WI38 (cell line): ENCODE measurements around the gene STAB1.

Experiments
- H3K4me3 ChIP-seq: 2 replicates; pipeline ENCODE4 v1.5.1; 2011; ENCODE audit warnings: low read depth, mild to moderate bottlenecking, control low read depth, low read length
- CTCF ChIP-seq: IDR thresholded peaks from 2 replicates; pipeline ENCODE4 v1.5.1; 2012; ENCODE audit warnings: low read depth, mild to moderate bottlenecking, control low read depth, low read length

The STAB1 gene

GRCh38 chr3:52455283-52456168, 39.6 kb upstream of the STAB1 start, which contains the start of gene NISCH:
TSS of gene NISCH (plus strand) at chr3:52455604. CDS start at chr3:52455642, 38 bp downstream.
- TF ChIP-seq CTCF, result no peak
- peak within 1 kb of the TSS; percentile 75 for H3K4me3 ChIP-seq

DNA sequence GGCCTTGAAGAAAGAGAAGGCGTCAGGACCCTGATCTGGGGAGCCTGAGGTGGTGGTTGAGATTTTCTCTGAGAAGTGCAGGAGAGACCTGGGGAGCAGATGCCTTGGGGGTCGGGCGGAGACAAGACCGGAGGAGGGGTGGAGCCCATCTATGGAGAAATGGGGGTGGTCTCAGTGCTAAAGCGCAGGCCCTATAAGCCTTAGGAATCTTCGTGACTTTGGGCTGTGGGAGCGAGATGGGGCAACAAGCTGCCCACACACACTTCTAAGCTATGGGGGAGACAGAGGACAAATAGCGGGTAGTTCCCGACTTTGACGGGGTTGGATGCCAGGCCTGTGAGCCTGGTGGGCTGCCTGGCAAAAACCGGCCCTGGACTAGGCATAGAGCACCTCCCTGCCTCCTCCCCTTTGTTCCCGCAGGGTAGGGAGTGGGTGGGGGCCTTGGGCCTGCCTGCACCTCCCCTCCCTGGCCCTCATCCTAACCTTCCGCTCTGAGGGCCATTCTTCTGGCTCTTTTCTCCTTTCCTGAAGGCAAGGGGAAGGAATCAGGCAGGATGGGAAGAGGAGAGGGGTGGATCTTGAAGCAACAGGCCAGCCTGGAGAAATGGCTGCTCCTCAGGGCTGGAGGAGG, 38.9 kb upstream of the STAB1 start:
- TF ChIP-seq CTCF, result no peak
- H3K4me3 ChIP-seq, result peak overlapping the region; percentile 75

- H3K4me3 ChIP-seq, result peak overlapping the region; percentile 75
These were observed 38.3 kb upstream of the STAB1 start for GRCh38 chr3:52456800-52457183.

GRCh38 chr3:52458031-52458760, 36.9 kb upstream of the STAB1 start:
- no peak for TF ChIP-seq CTCF
- H3K4me3 ChIP-seq, result no peak overlapping the region

More at GRCh38 chr3:52456800-52457183, 38.3 kb upstream of the STAB1 start:
- no peak for TF ChIP-seq CTCF

DNA sequence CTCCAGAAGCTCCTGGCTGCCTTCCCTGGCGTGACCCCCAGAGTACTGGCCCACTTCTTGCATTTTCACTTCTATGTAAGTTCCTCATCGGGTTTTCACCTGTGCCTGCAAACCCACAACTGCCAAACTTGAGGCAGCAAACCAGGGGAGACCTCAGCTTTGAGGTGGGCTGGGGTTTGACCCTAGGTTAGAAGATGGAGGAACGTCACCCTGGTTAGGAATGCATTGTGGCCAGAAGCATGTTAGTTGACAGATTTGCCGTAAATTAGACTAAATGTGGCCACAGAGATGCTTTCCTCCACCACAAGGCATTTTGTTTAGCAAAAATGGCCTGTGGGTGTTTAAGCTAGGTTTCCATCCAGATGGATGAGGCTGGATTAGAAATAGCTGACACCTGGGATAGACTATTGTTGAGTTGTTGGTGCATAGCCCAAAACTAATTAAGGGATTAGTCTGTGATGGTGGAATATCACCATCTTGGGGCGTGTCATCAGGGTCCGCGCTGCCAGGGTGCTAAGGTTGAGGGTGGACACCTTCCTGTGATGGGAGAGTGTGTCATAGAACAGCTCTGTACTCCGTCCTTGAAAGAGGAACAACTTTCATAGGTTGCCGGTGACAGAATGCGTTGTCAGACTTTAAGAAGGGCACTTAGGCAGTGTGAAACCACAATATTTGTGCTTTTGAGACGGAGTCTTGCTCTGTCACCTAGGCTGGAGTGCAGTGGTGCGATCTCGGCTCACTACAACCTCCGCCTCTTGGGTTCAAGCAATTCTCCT, 36.2 kb upstream of the STAB1 start:
- no peak overlapping the region for H3K4me3 ChIP-seq
- no peak for TF ChIP-seq CTCF

GRCh38 chr3:52461874-52462273, 33.3 kb upstream of the STAB1 start:
- H3K4me3 ChIP-seq, result no peak overlapping the region
- TF ChIP-seq CTCF, result no peak
